H9 (cell line): ENCODE data around the gene ANKHD1. TPM values are rescaled to one million over a fixed set of nuclear protein-coding genes. Genes with fewer than 3 reads are reported as not detected.

ENCODE experiments used
- DNase-seq: peaks from one replicate; pipeline ENCODE4 v3.0.0-alpha.2; 2017
- H2AFZ ChIP-seq: one replicate; pipeline ENCODE4 v1.6.1; 2013; ENCODE audit warnings: mild to moderate bottlenecking, low read length, control low read depth, moderate library complexity
- H2AK5ac ChIP-seq: 2 replicates; pipeline ENCODE4 v1.6.1; 2013; ENCODE audit warnings: low read length, control low read depth, mixed read lengths; ENCODE audit not compliant: insufficient read length
- H2BK120ac ChIP-seq: one replicate; pipeline ENCODE4 v1.6.1; 2013; ENCODE audit warnings: low read depth, mild to moderate bottlenecking, low read length, control low read depth, inconsistent platforms; ENCODE audit not compliant: poor library complexity, severe bottlenecking
- H2BK12ac ChIP-seq: 2 replicates; pipeline ENCODE4 v1.6.1; 2013; ENCODE audit warnings: low read length, control low read depth, mixed read lengths, low read depth; ENCODE audit not compliant: insufficient read length
- H2BK15ac ChIP-seq: 2 replicates; pipeline ENCODE4 v1.6.1; 2013; ENCODE audit warnings: low read depth, low read length, control low read depth
- H2BK20ac ChIP-seq: one replicate; pipeline ENCODE4 v1.6.1; 2013; ENCODE audit warnings: low read depth, mild to moderate bottlenecking, low read length, control low read depth, inconsistent platforms; ENCODE audit not compliant: poor library complexity, severe bottlenecking
- H2BK5ac ChIP-seq: 2 replicates; pipeline ENCODE4 v1.6.1; 2013; ENCODE audit warnings: low read length, control low read depth, mixed read lengths; ENCODE audit not compliant: insufficient read length
- H3K14ac ChIP-seq: 2 replicates; pipeline ENCODE4 v1.6.1; 2013; ENCODE audit warnings: low read length, control low read depth; ENCODE audit not compliant: insufficient read depth
- H3K18ac ChIP-seq: 2 replicates; pipeline ENCODE4 v1.6.1; 2013; ENCODE audit warnings: low read depth, mild to moderate bottlenecking, mixed read lengths, low read length, control low read depth; ENCODE audit not compliant: insufficient read length
- H3K23ac ChIP-seq: 2 replicates; pipeline ENCODE4 v1.6.1; 2013; ENCODE audit warnings: low read length, control low read depth, mixed read lengths, low read depth; ENCODE audit not compliant: insufficient read length
- H3K23me2 ChIP-seq: 2 replicates; pipeline ENCODE4 v1.6.1; 2013; ENCODE audit warnings: low read depth, mild to moderate bottlenecking, mixed read lengths, low read length, control low read depth; ENCODE audit not compliant: insufficient read length, poor library complexity, severe bottlenecking
- H3K27ac ChIP-seq: 2 replicates; pipeline ENCODE4 v1.5.1; 2013; ENCODE audit warnings: low read length, control low read depth, mixed read lengths, low read depth; ENCODE audit not compliant: insufficient read length
- H3K27me3 ChIP-seq: 2 replicates; pipeline ENCODE4 v1.6.1; 2013; ENCODE audit warnings: low read length, control low read depth, inconsistent platforms; ENCODE audit not compliant: insufficient read depth
- H3K4ac ChIP-seq: 2 replicates; pipeline ENCODE4 v1.6.1; 2013; ENCODE audit warnings: low read depth, mild to moderate bottlenecking, control low read depth, inconsistent platforms, low read length, moderate library complexity
- H3K4me1 ChIP-seq: 2 replicates; pipeline ENCODE4 v1.6.1; 2013; ENCODE audit warnings: low read length, control low read depth, inconsistent platforms; ENCODE audit not compliant: insufficient read depth
- H3K4me2 ChIP-seq: 2 replicates; pipeline ENCODE4 v1.6.1; 2013; ENCODE audit warnings: low read length, control low read depth, mixed read lengths; ENCODE audit not compliant: insufficient read length, insufficient read depth
- H3K56ac ChIP-seq: 2 replicates; pipeline ENCODE4 v1.6.1; 2013; ENCODE audit warnings: low read depth, mild to moderate bottlenecking, mixed read lengths, low read length, control low read depth; ENCODE audit not compliant: insufficient read length
- H3K79me1 ChIP-seq: 2 replicates; pipeline ENCODE4 v1.6.1; 2013; ENCODE audit warnings: low read depth, mild to moderate bottlenecking, moderate library complexity, low read length, control low read depth, inconsistent platforms; ENCODE audit not compliant: insufficient read depth, poor library complexity, severe bottlenecking
- H3K79me2 ChIP-seq: 2 replicates; pipeline ENCODE4 v1.6.1; 2013; ENCODE audit warnings: low read length, control low read depth, inconsistent platforms; ENCODE audit not compliant: insufficient read depth
- H3K9ac ChIP-seq: 2 replicates; pipeline ENCODE4 v1.6.1; 2013; ENCODE audit warnings: low read length, control low read depth, mixed read lengths; ENCODE audit not compliant: insufficient read length; ENCODE audit errors: extremely low read depth
- H3K9me3 ChIP-seq: one replicate; pipeline ENCODE4 v1.6.1; 2013; ENCODE audit warnings: low read depth, low read length, inconsistent platforms; ENCODE audit not compliant: control insufficient read depth
- H3T11ph ChIP-seq: one replicate; pipeline ENCODE4 v1.6.1; 2013; ENCODE audit warnings: mild to moderate bottlenecking, low read length, control low read depth, inconsistent platforms
- H4K20me1 ChIP-seq: one replicate; pipeline ENCODE4 v1.6.1; 2013; ENCODE audit not compliant: control insufficient read depth, insufficient read length, insufficient read depth
- H4K5ac ChIP-seq: 2 replicates; pipeline ENCODE4 v1.6.1; 2013; ENCODE audit warnings: low read depth, mild to moderate bottlenecking, mixed read lengths, low read length, control low read depth; ENCODE audit not compliant: insufficient read length
- H4K8ac ChIP-seq: replicated peaks from 2 replicates; pipeline ENCODE4 v1.6.1; 2013; ENCODE audit warnings: low read length, control low read depth, mixed read lengths, low read depth; ENCODE audit not compliant: insufficient read length
- H4K91ac ChIP-seq: 2 replicates; pipeline ENCODE4 v1.6.1; 2013; ENCODE audit warnings: low read depth, mild to moderate bottlenecking, moderate library complexity, mixed read lengths, low read length, control low read depth; ENCODE audit not compliant: insufficient read length
- H3K27ac Mint-ChIP-seq, 3 experiments: 2 replicates in 2 of 3; 3 replicates in 1 of 3; pipeline ENCODE4 v1.8.0; 2020 to 2021; ENCODE audit warnings: mixed read lengths in 3 of 3, mild to moderate bottlenecking in 1 of 3, moderate library complexity in 1 of 3
- H3K27me3 Mint-ChIP-seq: 2 replicates; pipeline ENCODE4 v1.8.0; 2021; ENCODE audit warnings: low read depth, mild to moderate bottlenecking, moderate library complexity, mixed read lengths
- H3K36me3 Mint-ChIP-seq, 3 experiments: 2 replicates in 2 of 3; 3 replicates in 1 of 3; pipeline ENCODE4 v1.8.0; 2020 to 2021; ENCODE audit warnings: low read depth in 3 of 3, mixed read lengths in 3 of 3; ENCODE audit not compliant: insufficient read depth in 1 of 3
- H3K4me1 Mint-ChIP-seq, 2 experiments: 2 replicates each; pipeline ENCODE4 v1.8.0; 2020; ENCODE audit warnings: mixed read lengths in 2 of 2
- H3K4me3 Mint-ChIP-seq, 2 experiments: 2 replicates in 1 of 2; 3 replicates in 1 of 2; pipeline ENCODE4 v1.8.0; 2020 to 2021; ENCODE audit warnings: mild to moderate bottlenecking in 2 of 2, mixed read lengths in 2 of 2, moderate library complexity in 1 of 2
- H3K9me3 Mint-ChIP-seq, 2 experiments: 2 replicates in 1 of 2; 3 replicates in 1 of 2; pipeline ENCODE4 v1.8.0; 2020; ENCODE audit warnings: mild to moderate bottlenecking in 2 of 2, mixed read lengths in 2 of 2, moderate library complexity in 1 of 2
- CTCF ChIP-seq: fragments of 200-600 bp; sonication (generic); conservative IDR thresholded peaks from 3 replicates; pipeline ENCODE4 v1.8.0; 2021; ENCODE audit warnings: antibody characterized with exemption, mild to moderate bottlenecking
- WGBS: extraction: QIAGEN DNeasy Blood & Tissue Kit; methylation state at CpG from one replicate; pipeline ENCODE4 v1.1.7; 2013; ENCODE audit warnings: missing lambda C conversion rate, low lambda C conversion rate, mixed read lengths; ENCODE audit not compliant: insufficient read length; ENCODE audit errors: extremely low coverage; 5-methylcytosine and 5-hydroxymethylcytosine counted together
- total RNA-seq: library from RNA; stranded (reverse); gene quantifications from 2 replicates; pipeline ENCODE4 v1.2.1, GENCODE V29; 2021

The ANKHD1 gene
- total RNA-seq, 1 experiment from 2014 or later, result 105 TPM

- Histone ChIP-seq H4K5ac (no peak overlapping the region), H3K14ac (no peak overlapping the region), H3K79me1 (no peaks in the 10 kb centered on the region), H4K20me1 (no peaks in the 10 kb centered on the region), H3T11ph (no peak overlapping the region), H3K23ac (no peak overlapping the region), H3K9ac (no peak overlapping the region), H3K4me1 (no peaks in the 10 kb centered on the region), H3K27ac (no peak overlapping the region), H4K91ac (no peak overlapping the region), H3K4me2 (no peak overlapping the region), H4K8ac (no peak overlapping the region), H2BK120ac (no peak overlapping the region), H2BK20ac (no peak overlapping the region), H3K4ac (no peak overlapping the region), H3K56ac (no peak overlapping the region), H2BK15ac (no peak overlapping the region), H2AFZ (no peak overlapping the region), H2BK5ac (no peak overlapping the region), H2BK12ac (no peak overlapping the region), H3K79me2 (no peaks in the 10 kb centered on the region), H3K23me2 (no peaks in the 10 kb centered on the region), H3K27me3 (no peaks in the 10 kb centered on the region), H2AK5ac (no peak overlapping the region), H3K9me3 (no peaks in the 10 kb centered on the region), H3K18ac (no peak overlapping the region)
- peaks cover 2 to 3% of the 10 kb centered on the region in 2 experiments; a peak in 3 of 5 replicates for H3K9me3 Mint-ChIP-seq
- WGBS, result no CpG with 5 or more reads among the region's 2 CpGs
- no peak overlapping the region; a peak in 1 of 5 replicates for H3K4me3 Mint-ChIP-seq
- no peak for DNase-seq
- no peaks in the 10 kb centered on the region for H3K4me1 Mint-ChIP-seq
- no peak overlapping the region for H3K27ac Mint-ChIP-seq
- H3K27me3 Mint-ChIP-seq, result no peaks in the 10 kb centered on the region; the same call in 1 of the 2 replicates
- no peak for TF ChIP-seq CTCF
- no peaks in the 10 kb centered on the region for H3K36me3 Mint-ChIP-seq
Observed at GRCh38 chr5:140383300-140383699, 18.3 kb upstream of the ANKHD1 start.
